Omental fat pad (tissue), 4 donors: Measurements from ENCODE around the gene RSPH1. TPM values are rescaled to one million over a fixed set of nuclear protein-coding genes. Genes with fewer than 3 reads are reported as not detected.

ENCODE experiments used
- ATAC-seq: fragments of 150-250 bp; one replicate; pipeline ENCODE4 v1.9.1; 2016; ENCODE audit warnings: mild to moderate bottlenecking, moderate library complexity; ENCODE audit not compliant: low FRiP score
- DNase-seq: peaks from one replicate; pipeline ENCODE4 v3.0.0-alpha.2; 2019; ENCODE audit warnings: low spot score
- total RNA-seq, 4 donors: library from RNA; depleted of rRNA; stranded (reverse); fragments of >200 nt; gene quantifications; one replicate each; pipeline ENCODE4 v1.1.0, GENCODE V29; 2016
- TF ChIP-seq, protein P1 (sequence below), 3 donors: fragments of 450-650 bp; IDR thresholded peaks; one replicate each; pipeline ENCODE4 v1.5.1; 2016 to 2017; ENCODE audit warnings: antibody characterized with exemption in 3 of 3, mild to moderate bottlenecking in 3 of 3, moderate library complexity in 2 of 3

The RSPH1 gene
- total RNA-seq, 4 donors from 2014 or later, result 0.31 to 0.37 (median 0.36) TPM; not detected in 1

DNA sequence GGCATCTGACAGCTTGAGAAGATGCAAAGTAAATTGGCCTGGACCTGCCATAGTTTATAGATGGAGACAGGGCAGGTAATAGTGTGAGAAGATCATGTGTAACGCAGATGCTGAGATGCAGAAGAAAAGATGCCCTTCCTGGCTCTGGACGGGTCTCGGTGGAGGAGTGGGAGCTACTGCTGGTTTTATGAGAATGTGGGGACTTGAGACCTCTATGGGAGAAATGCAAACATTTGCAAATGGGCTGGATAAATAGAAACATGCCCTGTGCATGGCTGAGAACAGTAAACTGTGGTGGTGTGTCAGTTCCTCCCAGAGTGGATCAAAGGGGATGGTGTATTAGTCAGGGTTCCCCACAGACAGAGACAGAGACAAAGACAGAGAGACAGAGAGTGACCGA lies 70.4 kb downstream of the RSPH1 start:
- DNase-seq, result no peak
- TF ChIP-seq, protein P1, sequence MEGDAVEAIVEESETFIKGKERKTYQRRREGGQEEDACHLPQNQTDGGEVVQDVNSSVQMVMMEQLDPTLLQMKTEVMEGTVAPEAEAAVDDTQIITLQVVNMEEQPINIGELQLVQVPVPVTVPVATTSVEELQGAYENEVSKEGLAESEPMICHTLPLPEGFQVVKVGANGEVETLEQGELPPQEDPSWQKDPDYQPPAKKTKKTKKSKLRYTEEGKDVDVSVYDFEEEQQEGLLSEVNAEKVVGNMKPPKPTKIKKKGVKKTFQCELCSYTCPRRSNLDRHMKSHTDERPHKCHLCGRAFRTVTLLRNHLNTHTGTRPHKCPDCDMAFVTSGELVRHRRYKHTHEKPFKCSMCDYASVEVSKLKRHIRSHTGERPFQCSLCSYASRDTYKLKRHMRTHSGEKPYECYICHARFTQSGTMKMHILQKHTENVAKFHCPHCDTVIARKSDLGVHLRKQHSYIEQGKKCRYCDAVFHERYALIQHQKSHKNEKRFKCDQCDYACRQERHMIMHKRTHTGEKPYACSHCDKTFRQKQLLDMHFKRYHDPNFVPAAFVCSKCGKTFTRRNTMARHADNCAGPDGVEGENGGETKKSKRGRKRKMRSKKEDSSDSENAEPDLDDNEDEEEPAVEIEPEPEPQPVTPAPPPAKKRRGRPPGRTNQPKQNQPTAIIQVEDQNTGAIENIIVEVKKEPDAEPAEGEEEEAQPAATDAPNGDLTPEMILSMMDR (IDR thresholded peaks at IDR 0.05), result no peak
- ATAC-seq, result no peak

DNA sequence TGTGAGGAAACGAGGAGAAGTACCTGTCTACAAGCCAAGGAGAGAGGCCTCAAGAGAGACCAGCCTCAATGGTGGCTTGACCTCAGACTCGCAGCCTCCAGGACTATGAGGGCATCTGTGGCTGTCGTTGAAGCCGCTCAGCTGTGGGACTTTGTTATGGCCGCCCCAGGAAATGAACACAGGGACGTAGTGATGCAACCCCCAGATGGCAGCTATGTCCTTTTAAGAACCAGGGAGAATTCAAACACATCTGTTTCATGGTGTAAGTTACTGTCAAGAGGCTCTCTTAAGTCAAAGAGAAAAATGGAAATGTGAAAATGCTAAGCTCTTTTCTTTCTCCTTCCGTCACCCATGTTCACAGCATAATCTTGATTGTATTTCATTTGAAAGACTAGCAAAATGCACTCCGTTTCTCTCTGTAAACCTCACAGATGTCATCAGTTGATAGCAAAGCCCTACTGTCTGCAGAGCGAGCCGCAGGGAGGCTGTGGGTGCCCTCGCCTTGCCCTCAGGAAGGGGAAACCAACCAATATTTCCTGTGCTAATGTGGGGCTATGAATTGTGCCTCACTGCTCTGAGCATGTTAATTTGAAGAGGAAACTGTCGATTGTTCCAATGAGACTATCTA lies 71.0 kb downstream of the RSPH1 start:
- ATAC-seq, result no peak
- TF ChIP-seq, protein P1 (IDR thresholded peaks at IDR 0.05), result no peak
- DNase-seq, result no peak

DNA sequence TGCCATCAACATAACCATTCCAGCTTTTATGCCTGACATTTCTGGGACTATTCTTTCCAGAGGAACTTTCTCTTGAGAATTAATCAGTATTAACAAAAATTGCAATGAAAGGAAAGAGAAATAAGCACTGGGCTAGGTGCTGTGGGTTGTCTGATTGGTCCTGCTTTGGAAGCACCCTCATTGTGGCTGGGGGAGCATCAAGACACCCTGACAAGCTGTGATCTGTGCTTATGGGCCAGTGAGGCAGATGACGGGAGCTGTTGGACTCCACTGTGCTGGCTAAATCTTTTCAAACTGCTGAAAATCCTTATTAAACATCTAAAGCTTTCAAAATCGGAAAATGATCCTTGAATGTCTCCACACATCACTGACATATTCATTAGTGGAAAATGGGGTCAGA lies 72.3 kb downstream of the RSPH1 start:
- DNase-seq (no peak), ATAC-seq (no peak)
- TF ChIP-seq, protein P1 (IDR thresholded peaks at IDR 0.05), result no peak

DNA sequence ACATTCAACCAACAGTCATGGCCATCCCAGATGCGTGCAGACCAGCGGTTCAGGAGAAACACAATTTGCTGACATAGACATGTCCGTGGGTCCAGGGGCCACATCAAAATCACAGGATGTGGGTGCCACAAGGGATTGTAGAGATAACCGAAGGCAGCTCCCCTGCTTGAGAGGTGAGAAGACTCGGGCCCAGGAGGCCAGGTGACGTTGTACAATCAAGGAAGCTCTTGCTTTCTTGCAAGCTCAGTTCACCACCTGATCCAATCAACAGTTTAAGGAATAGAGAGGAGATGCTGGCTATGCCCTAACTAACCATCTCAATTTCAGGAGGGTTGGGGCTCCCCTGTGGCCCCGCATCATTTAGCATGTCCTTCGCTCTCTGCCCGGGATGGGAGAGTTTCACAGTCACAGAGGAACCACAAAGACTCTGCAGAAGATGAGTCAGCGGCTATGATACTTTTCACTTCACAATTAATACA lies 72.8 kb downstream of the RSPH1 start:
- no peak for ATAC-seq
- no peak for DNase-seq
- TF ChIP-seq, protein P1 (IDR thresholded peaks at IDR 0.05), result no peak

Other genes with a start within 250 kb of the RSPH1 start
- gene TFF3, start 180.8 kb downstream of the RSPH1 start, total RNA-seq, result 10 to 100 TPM in 3 of 4 donors, 1 to 10 TPM in 1; 1.8 to 23.6 (median 11.6) TPM
- gene TFF2, start 145.2 kb downstream of the RSPH1 start, total RNA-seq, result not detected
- not detected for gene TFF1, start 129.7 kb downstream of the RSPH1 start, total RNA-seq
- gene TMPRSS3, start 100.2 kb downstream of the RSPH1 start, total RNA-seq, result 1 to 10 TPM in 3 of 4 donors, under 1 TPM in 1; 0.32 to 8.7 (median 5.9) TPM
- gene UBASH3A, start 92.3 kb downstream of the RSPH1 start, total RNA-seq, result under 1 TPM in 3 of 4 donors, not detected in 1; 0.31 to 0.96 (median 0.79) TPM
- gene SLC37A1, start 17.6 kb upstream of the RSPH1 start, total RNA-seq, result 10 to 100 TPM in 1 of 4 donors, 1 to 10 TPM in 3; 4.6 to 11.0 (median 6.0) TPM
- 10 to 100 TPM in 1 of 4 donors, 1 to 10 TPM in 3; 2.9 to 16.9 (median 7.0) TPM for gene PDE9A, start 157.4 kb upstream of the RSPH1 start, total RNA-seq